ENCODE data around the gene VPS45.

DNA sequence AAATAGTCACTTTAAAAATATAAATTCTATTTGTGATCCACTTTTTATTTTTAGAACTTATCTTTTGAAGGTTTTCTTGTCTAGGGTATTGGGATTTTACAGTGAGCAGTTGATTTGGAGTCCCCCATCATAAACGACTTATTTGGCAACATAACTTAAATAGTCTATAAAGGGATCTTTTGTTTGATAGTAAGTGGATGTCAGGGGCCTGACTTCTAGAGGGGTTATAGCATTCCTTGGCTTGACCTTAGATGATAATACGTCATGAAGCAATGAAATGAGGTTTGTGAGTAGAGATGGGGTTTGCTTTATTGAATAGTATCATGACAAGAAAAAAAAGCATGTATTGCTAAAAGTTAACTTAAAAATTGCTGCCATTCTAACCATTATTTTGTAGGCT is 17.8 kb downstream of the VPS45 start:
- TF ChIP-seq EZH2phosphoT487 (IDR thresholded peaks at IDR 0.05; ENCODE audit: borderline replicate concordance, low read depth) (no peak), SIN3A (IDR thresholded peaks at IDR 0.05; ENCODE audit: borderline replicate concordance, low read depth, low read length) (no peak), GABPA (IDR thresholded peaks at IDR 0.05; ENCODE audit: low read depth) (no peak)
- TF ChIP-seq, protein P1, sequence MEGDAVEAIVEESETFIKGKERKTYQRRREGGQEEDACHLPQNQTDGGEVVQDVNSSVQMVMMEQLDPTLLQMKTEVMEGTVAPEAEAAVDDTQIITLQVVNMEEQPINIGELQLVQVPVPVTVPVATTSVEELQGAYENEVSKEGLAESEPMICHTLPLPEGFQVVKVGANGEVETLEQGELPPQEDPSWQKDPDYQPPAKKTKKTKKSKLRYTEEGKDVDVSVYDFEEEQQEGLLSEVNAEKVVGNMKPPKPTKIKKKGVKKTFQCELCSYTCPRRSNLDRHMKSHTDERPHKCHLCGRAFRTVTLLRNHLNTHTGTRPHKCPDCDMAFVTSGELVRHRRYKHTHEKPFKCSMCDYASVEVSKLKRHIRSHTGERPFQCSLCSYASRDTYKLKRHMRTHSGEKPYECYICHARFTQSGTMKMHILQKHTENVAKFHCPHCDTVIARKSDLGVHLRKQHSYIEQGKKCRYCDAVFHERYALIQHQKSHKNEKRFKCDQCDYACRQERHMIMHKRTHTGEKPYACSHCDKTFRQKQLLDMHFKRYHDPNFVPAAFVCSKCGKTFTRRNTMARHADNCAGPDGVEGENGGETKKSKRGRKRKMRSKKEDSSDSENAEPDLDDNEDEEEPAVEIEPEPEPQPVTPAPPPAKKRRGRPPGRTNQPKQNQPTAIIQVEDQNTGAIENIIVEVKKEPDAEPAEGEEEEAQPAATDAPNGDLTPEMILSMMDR (IDR thresholded peaks at IDR 0.05) = no peak
